H1 (cell line): Measurements from ENCODE around the gene KIF20A. TPM values are rescaled to one million over a fixed set of nuclear protein-coding genes. Genes with fewer than 3 reads are reported as not detected.

Experiments used
- polyA plus RNA-seq, 7 experiments: library from polyadenylated mRNA; depleted of rRNA in 3 of 7; stranded (reverse) in 5 of 7; unstranded in 2 of 7; fragments of >200 nt in 5 of 7; fragments of 200-250 nt in 2 of 7; gene quantifications; 1 replicate in 5 of 7; 2 replicates in 1 of 7; 4 replicates in 1 of 7; pipeline versions ENCODE4 v1.2.1 to v1.2.3, GENCODE V29; 2011 to 2013; ENCODE audit warnings: missing spikeins in 2 of 7, mixed read lengths in 2 of 7
- total RNA-seq: library from RNA; stranded (reverse); fragmentation: NEBNext Ultra II Directional; extraction: Animal tissue kit (Norgen Biotek cat#: 25700); gene quantifications from 2 replicates; pipeline ENCODE4 v1.2.1, GENCODE V29; 2021
- TF ChIP-seq, protein P1 (sequence below): fragments of 300-600 bp; sonication (generic); IDR thresholded peaks from 2 replicates; pipeline ENCODE4 v1.7.1; 2012; ENCODE audit warnings: low read length, moderate library complexity, mild to moderate bottlenecking, inconsistent platforms; ENCODE audit not compliant: insufficient replicate concordance

KIF20A gene
- total and polyA plus RNA-seq, 2 of the 8 experiments (the other 6 are each of a cell fraction or from before 2014, with no cell fraction given): 33.3 to 67.1 TPM

GRCh38 chr5:138230261-138230660, 51.3 kb downstream of the KIF20A start (continued):
- TF ChIP-seq, protein P1, sequence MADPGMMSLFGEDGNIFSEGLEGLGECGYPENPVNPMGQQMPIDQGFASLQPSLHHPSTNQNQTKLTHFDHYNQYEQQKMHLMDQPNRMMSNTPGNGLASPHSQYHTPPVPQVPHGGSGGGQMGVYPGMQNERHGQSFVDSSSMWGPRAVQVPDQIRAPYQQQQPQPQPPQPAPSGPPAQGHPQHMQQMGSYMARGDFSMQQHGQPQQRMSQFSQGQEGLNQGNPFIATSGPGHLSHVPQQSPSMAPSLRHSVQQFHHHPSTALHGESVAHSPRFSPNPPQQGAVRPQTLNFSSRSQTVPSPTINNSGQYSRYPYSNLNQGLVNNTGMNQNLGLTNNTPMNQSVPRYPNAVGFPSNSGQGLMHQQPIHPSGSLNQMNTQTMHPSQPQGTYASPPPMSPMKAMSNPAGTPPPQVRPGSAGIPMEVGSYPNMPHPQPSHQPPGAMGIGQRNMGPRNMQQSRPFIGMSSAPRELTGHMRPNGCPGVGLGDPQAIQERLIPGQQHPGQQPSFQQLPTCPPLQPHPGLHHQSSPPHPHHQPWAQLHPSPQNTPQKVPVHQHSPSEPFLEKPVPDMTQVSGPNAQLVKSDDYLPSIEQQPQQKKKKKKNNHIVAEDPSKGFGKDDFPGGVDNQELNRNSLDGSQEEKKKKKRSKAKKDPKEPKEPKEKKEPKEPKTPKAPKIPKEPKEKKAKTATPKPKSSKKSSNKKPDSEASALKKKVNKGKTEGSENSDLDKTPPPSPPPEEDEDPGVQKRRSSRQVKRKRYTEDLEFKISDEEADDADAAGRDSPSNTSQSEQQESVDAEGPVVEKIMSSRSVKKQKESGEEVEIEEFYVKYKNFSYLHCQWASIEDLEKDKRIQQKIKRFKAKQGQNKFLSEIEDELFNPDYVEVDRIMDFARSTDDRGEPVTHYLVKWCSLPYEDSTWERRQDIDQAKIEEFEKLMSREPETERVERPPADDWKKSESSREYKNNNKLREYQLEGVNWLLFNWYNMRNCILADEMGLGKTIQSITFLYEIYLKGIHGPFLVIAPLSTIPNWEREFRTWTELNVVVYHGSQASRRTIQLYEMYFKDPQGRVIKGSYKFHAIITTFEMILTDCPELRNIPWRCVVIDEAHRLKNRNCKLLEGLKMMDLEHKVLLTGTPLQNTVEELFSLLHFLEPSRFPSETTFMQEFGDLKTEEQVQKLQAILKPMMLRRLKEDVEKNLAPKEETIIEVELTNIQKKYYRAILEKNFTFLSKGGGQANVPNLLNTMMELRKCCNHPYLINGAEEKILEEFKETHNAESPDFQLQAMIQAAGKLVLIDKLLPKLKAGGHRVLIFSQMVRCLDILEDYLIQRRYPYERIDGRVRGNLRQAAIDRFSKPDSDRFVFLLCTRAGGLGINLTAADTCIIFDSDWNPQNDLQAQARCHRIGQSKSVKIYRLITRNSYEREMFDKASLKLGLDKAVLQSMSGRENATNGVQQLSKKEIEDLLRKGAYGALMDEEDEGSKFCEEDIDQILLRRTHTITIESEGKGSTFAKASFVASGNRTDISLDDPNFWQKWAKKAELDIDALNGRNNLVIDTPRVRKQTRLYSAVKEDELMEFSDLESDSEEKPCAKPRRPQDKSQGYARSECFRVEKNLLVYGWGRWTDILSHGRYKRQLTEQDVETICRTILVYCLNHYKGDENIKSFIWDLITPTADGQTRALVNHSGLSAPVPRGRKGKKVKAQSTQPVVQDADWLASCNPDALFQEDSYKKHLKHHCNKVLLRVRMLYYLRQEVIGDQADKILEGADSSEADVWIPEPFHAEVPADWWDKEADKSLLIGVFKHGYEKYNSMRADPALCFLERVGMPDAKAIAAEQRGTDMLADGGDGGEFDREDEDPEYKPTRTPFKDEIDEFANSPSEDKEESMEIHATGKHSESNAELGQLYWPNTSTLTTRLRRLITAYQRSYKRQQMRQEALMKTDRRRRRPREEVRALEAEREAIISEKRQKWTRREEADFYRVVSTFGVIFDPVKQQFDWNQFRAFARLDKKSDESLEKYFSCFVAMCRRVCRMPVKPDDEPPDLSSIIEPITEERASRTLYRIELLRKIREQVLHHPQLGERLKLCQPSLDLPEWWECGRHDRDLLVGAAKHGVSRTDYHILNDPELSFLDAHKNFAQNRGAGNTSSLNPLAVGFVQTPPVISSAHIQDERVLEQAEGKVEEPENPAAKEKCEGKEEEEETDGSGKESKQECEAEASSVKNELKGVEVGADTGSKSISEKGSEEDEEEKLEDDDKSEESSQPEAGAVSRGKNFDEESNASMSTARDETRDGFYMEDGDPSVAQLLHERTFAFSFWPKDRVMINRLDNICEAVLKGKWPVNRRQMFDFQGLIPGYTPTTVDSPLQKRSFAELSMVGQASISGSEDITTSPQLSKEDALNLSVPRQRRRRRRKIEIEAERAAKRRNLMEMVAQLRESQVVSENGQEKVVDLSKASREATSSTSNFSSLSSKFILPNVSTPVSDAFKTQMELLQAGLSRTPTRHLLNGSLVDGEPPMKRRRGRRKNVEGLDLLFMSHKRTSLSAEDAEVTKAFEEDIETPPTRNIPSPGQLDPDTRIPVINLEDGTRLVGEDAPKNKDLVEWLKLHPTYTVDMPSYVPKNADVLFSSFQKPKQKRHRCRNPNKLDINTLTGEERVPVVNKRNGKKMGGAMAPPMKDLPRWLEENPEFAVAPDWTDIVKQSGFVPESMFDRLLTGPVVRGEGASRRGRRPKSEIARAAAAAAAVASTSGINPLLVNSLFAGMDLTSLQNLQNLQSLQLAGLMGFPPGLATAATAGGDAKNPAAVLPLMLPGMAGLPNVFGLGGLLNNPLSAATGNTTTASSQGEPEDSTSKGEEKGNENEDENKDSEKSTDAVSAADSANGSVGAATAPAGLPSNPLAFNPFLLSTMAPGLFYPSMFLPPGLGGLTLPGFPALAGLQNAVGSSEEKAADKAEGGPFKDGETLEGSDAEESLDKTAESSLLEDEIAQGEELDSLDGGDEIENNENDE: no peak
